GM12878 (cell line): ENCODE results near the gene RAB23.

ENCODE experiments used
- CBFB ChIP-seq: IDR thresholded peaks from 2 replicates; pipeline ENCODE4 v1.6.1; 2016; ENCODE audit warnings: antibody characterized with exemption, low read depth
- CHD2 ChIP-seq: IDR thresholded peaks from 2 replicates; pipeline ENCODE4 v1.6.1; 2011; ENCODE audit warnings: low read depth, low read length, improper control_type of control experiment, borderline replicate concordance
- CTCF ChIP-seq, 3 experiments: IDR thresholded peaks in 2 of 3; conservative IDR thresholded peaks in 1 of 3; 2 replicates each; pipeline ENCODE4 v1.5.1; 2011; ENCODE audit warnings: low read depth in 3 of 3, low read length in 3 of 3, mild to moderate bottlenecking in 3 of 3, control low read depth in 2 of 3, moderate library complexity in 2 of 3, inconsistent platforms in 1 of 3, mixed read lengths in 1 of 3; ENCODE audit not compliant: control insufficient read depth in 2 of 3, insufficient read depth in 1 of 3; ENCODE audit errors: extremely low read depth in 1 of 3
- HCFC1 ChIP-seq: fragments of 150-350 bp; IDR thresholded peaks from 2 replicates; pipeline ENCODE4 v1.6.1; 2014; ENCODE audit warnings: low read length
- PKNOX1 ChIP-seq: fragments of 450-650 bp; IDR thresholded peaks from 2 replicates; pipeline ENCODE4 v1.6.1; 2016; ENCODE audit warnings: mild to moderate bottlenecking
- POLR2A ChIP-seq: IDR thresholded peaks from 2 replicates; pipeline ENCODE4 v1.6.1; 2011; ENCODE audit warnings: low read depth, mild to moderate bottlenecking, low read length
- POLR2AphosphoS2 ChIP-seq: IDR thresholded peaks from 2 replicates; pipeline ENCODE4 v1.6.1; 2011; ENCODE audit warnings: low read depth, mild to moderate bottlenecking, low read length, improper control_type of control experiment, moderate library complexity
- POU2F2 ChIP-seq: IDR thresholded peaks from 3 replicates; pipeline ENCODE4 v1.6.1; 2011; ENCODE audit warnings: low read depth, mild to moderate bottlenecking, low read length, borderline replicate concordance
- RAD51 ChIP-seq: fragments of 450-650 bp; IDR thresholded peaks from 2 replicates; pipeline ENCODE4 v1.6.1; 2016; ENCODE audit warnings: moderate library complexity, mild to moderate bottlenecking, inconsistent platforms
- YY1 ChIP-seq: IDR thresholded peaks from 2 replicates; pipeline ENCODE4 v1.6.1; 2011; ENCODE audit warnings: low read depth, mild to moderate bottlenecking, low read length
- ZBTB11 ChIP-seq: fragments of 450-650 bp; formaldehyde crosslinking; IDR thresholded peaks from 2 replicates; pipeline ENCODE4 v1.5.0; 2022; ENCODE audit warnings: mild to moderate bottlenecking, missing genetic modification characterization

- TF ChIP-seq CBFB (no peak), POLR2AphosphoS2 (no peak), CTCF (IDR thresholded peaks at IDR 0.05 in 2 of 3, conservative IDR thresholded peaks at IDR 0.05 in 1 of 3; ENCODE audit: control insufficient read depth in 2 of 3, extremely low read depth in 1 of 3, insufficient read depth in 1 of 3, low read depth in 3 of 3, low read length in 3 of 3) (no peak), RAD51 (no peak), ZBTB11 (no peak), CHD2 (no peak), POLR2A (no peak), HCFC1 (no peak), YY1 (no peak), PKNOX1 (no peak), POU2F2 (no peak)
These were observed 41.6 kb upstream of the RAB23 start for GRCh38 chr6:57263739-57264138.
